Limb (tissue), 2 donors: ENCODE results near the gene PLSCR5.

Source experiments
- DNase-seq, 2 donors: peaks; one replicate each; pipeline ENCODE4 v3.0.0-alpha.2; 2016; ENCODE audit errors: extremely low spot score in 2 of 2

Gene PLSCR5

DNA sequence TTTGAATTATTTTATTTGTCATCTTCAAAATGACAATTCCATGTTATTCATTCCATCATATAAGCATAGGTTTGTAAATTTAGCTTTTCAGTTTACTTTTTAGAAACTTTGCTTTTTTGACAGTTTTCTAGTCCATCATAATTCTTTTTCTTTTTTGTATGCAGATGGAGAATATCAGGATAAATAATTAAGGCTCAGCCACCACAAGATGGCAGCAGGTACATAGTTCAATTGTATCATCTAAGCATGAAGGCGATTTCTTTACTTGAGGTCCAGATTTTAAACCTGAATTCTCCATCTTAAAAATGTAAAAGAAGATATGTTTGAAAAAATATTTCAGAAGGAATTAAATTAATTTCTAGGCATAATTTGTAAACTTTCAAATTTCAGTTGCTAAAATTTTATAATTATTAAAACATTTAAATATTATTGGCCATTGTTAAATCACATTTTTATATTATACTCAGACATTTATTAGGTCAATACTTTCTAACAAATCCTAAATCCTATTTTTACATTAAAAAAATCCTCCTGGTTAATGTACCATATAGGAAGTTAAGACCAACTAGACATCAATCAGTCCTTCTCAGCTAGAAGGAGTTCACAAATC is 15.1 kb downstream of the PLSCR5 start:
- DNase-seq, result peak; percentile 35 to 66

DNA sequence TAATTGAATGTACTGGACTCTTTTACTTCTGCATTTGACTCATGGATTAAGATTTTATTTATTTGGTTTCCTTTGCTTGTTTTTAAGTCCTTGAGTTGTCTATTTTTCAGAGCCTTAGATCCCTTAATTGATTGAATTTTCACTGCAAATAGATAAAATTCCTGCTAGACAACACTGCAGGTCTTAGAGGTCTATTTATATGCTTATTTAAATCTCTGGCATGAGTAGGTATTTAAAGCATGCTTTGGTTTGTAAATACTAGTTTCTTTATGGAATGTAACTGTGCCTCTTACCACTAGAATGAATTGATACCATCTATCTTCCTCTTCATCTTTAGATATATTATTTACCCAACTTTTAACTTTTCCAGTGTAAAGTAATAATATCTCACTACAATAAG is 20.0 kb downstream of the PLSCR5 start:
- DNase-seq, result no peak

DNA sequence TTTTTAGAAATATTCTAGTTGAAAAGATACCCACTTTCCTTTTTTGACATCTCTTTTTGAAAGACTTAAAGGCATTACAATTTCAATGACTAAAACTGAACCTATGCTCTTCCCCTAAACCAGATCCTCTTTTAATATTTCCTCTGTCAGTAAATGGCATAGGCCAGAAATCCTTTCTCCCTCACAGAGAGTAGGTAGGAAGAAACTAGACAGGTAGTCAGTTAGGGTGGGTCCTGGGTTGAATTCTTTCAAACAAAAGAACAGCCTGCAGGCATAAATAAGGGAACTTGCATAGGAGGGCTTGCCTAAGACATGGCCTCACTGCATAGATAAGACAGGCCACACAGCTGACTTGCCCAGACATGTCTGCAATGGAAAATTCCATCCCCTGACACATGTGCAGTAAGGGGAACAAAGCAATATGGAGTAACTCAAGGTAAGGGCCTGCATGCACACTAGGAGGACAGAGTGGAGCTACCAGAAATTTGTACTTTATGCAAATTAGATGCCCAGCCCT is 23.1 kb downstream of the PLSCR5 start:
- DNase-seq, result no peak

DNA sequence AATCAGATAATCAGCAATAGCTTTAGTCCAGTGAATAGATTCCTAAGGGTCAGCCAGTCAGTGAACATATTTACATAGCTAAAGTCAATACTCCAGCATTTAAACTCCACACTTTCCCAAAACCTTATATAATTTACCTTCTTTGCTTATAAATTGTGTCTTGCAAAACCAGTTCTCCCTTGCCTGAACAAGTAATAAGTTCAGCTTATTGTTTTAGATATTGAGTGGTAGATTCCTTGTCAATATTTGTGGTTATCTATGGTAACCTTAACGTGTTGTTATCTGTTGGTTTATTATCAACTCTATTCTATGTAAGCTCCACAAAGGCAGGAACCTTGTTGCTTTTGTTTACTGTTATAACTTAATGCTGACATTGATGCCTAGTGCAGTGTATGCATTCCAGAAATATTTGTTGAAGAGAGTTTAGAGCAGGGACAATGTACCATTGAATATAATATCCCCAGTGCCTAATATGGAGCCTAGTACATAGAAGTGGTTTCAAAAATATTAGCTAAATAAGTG is 24.0 kb downstream of the PLSCR5 start:
- no peak for DNase-seq

DNA sequence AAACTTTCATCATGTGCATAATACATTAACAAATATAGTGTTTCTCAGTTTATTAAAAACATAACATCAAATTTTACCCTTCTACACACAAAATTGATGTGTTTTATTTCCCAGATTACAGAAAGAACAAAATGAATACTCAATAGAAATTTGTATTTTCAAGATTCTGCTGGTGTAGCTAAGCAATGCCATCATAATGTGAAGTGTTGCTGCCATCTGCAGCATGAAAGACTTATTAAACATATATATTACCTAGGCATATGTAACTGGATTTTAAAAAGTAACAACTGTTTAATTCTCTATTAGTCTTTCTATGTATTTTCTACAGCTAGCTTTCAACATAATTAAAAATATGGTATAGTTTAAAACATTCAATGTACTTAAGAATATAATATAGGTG is 27.5 kb downstream of the PLSCR5 start:
- DNase-seq, result peak in 1 of 2 donors; percentile 68

DNA sequence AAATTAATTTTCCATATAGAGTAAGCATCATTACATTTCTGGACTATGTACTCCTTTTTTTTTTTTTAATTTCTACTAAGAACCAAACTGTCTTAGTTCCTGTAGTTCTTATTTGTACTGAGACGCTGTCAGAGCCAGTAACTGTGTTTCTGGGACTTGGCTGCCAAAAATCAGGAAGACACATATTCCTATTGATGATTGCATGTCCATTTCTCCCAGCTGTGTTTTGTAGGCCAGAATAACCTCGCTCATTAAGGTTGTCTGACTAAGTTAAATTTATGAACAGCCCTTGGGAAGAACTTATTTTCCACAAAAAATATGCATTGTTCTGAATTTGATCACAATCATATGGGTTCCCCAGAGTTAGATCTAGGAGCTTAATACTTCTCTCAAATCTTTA is 29.5 kb downstream of the PLSCR5 start:
- no peak for DNase-seq

DNA sequence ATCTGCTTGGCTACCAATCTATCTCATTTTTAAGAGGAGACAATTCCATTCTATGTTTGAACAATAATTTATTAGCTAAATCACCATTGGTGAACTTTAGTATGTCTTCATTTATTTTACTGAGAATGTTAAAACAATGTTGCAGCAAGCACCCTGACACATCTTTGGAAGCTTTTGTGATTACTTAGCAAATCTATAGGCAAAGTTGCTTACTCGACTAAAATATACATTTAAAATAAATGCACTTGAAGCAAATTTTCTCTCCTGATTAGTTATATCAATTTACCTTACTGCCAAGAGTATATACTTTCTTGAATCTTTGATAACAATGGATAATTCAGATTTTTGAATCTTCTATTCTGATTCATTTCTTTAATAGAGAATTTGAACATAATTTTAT is 31.0 kb downstream of the PLSCR5 start:
- no peak for DNase-seq

DNA sequence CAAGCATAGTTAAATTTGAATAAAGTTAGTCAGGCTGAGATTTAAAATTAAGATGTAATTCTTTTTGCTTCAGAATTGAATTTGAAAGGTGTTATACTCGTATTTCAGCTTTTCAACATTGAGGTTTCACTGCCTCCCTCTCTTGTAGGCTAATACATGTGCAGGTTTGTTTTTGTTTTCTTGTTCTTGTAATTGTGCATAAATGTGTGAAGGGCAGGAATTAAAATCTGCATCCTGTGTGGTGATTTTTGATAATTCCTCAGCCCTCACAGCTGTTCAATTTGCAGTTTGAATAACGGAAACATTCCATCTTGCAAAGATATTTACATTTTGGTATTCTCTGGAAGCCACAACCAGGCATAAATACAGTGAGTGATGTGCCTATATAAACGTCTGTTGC is 35.8 kb downstream of the PLSCR5 start:
- DNase-seq, result no peak

DNA sequence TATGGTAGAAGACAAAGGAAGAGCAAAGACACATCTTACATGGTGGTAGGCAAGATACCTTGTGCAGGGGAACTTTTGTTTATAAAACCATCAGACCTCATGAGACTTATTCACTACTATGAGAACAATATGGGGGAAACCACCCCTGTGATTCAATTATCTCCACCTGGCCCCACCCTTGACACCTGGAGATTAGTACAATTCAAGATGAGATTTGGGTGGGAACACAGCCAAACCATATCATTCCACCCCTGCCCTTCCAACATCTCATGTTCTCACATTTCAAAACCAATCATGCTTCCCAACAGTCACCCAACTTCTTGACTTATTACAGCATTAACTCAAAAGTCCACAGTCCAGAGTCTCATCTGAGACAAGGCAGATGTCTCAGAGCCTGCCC is 39.0 kb downstream of the PLSCR5 start:
- no peak for DNase-seq

DNA sequence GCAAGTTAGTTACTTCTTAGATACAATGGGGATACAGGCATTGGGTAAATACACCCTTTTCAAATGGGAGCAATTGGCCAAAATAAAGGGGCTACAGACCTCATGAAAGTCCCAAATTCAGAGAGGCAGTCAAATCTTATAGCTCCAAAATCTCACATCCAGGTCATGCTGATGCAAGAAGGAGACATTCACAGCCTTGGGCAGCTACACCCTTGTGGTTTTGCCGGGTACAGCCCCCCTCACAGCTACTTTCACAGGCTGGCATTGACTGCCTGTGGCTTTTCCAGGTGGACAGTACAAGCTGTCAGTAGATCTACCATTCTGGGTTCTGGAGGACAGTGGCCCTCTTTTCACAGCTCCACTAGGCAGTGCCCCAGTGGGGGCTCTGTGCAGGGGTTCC is 43.3 kb downstream of the PLSCR5 start:
- no peak for DNase-seq

DNA sequence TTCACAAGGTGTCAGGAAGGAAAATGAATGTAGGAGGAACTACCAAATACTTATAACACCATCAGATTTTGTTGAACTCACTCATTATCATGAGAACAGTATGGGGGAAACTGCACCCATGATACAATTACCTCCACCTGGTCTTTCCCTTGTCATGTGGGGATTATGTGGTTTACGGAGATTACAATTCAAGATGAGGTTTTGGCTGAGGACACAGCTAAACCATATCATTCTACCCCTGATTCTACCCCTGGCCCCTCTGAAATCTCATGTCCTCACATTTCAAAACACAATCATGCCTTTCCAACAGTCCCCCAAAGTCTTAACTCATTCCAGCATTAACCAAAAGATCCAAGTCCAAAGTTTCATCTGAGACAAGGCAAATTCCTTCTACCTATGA is 43.7 kb downstream of the PLSCR5 start:
- DNase-seq, result no peak

DNA sequence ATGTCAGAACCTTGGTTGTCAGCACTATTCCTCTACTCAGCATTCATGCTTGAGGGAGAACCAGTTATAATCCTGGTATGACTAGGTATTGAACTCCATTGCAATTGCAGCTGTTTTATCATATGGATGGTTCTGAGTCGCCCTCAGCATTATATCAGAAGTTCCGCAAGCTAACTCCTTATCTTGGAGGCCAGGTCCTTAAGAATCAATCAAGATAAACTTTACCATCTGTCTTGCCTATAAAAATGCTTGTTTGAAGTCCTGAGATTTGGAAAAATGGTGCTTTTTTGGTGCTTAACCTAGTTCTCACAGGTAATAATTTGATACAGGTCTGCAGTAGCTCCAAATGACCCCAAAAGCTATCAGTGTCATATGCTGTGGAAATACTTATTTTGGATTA is 44.5 kb downstream of the PLSCR5 start:
- DNase-seq, result no peak

DNA sequence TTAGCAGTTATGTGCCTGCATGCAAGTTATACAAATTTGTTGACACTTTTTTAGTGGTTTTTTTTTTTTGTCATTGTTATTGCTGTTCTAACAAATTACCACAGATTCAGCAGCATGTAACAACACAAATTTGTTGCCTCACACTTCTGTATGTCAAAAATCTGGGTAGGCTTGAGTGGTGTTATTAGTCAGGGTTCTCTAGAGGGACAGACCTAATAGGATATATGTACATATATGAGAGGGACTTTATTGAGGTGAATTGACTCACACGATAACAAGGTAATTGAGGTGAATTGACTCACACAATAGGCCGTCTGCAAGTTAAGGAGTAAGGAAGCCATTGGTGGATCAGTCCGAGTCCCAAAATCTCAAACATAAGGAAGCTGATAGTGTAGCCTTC is 45.8 kb downstream of the PLSCR5 start:
- no peak for DNase-seq

DNA sequence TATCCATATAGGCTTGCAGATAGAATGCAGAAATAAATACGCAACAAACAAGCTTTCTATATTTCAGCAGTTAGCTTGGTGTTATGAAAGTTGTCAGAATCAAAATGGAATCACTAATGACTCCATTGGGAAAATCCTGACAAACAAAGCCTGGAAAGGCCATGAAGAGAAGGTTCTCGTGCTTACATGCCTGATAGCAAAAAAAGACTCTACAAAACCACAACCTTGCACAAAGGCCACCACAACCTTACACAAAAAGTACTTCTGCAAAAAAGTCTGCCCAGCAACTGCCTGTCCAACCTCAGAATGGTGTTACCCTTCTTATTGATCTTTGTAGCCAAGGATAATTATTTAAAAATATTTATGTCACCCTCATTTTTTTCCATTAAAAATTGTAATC is 46.4 kb downstream of the PLSCR5 start:
- DNase-seq, result no peak

DNA sequence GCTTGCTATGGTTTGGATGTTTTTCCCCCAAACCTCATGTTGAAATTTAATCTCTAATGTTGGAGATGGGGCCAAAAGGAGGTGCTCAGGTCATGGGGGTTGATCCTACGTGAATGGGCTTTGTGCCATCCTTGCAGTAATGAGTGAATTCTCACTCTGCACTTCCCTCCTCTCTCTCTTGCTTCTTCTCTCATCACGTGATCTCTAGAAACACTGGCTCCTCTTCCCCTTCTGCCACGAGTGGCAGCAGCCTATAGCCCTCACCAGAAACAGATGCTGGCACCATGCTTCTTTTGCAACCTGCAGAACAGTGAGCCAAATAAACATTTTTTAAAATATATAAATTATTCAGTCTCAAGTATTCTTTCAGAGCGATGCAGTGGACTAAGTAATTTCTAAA is 47.4 kb downstream of the PLSCR5 start:
- no peak for DNase-seq

DNA sequence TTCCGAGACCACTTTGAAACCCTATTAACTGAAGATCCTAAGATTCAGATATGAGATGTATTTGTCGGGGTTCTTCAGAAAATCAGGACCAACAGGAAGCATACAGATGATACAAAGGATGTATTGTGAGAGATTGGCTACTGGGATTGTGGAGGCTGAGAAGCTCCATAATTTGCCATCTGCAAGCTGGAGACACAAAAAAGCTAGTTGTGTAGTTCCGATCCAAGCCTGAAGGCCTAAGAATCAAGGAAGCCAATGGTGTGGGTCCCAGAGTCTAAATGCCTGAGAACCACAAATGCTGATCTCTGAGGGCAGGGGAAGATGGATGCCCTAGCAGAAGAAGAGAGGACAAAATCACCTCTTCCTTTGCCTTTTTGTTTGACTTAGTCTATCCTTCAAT is 49.8 kb downstream of the PLSCR5 start:
- no peak for DNase-seq

DNA sequence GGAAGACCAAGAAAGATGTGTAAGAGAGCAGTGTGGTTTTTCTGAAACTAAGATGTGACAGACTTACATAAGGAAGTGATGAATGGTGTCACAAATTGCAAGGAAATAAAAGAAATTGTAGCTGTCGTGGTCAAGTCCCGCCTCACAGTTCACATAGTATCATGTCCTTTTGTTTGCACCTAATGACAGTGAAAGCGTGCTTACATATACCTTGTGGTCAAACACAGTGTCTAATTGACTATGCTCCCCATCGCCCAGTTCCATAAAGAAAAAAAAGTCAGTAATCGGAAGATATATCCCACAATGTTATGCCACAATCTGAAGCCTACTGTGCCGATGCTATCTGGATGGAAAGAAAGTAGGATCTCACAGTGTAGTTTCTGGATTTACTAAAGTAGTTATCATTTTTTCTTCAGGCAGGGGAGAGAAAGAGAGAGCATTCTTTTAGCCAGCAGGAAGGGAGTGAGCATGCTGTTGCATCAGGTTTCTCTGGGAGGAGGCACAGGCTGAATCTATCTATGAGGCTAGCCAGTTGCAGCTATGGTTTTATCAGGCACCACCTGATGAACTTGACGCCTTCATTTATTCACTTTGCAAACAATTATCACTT is 50.9 kb downstream of the PLSCR5 start:
- DNase-seq, result no peak

DNA sequence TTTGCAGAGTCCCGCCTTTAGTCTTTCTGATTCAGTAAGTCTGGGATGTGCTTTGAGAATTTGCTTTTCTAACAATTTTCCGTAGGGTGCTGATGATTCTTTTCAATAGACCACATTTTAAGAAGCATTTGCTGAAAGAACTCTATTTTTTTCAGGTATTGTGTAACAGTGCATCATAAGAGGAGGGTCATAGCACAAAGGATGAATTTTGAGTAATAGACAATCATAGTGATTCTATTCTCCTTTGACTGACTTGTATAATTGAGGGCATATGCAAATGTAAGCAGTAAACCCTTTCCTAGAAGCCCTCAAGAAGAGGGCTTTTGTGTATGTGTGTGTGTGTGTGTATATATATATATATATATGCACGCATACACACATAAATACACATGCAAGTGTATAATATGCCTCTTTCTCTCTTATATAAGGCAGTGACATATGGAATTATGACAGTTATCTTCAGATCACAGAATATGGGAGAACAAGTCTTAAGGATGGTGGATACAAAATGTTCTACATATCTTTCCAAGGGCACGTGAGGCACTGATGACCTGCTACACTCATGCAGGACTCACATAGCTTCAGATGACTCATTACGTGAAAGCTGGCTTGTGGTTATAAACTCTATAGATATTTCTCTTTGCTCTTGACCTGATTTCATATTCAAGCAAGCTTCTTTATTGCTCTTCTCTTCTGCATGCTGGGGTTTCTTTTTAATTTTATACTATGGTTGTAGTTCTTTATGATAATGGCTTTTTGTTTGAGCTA is 54.2 kb downstream of the PLSCR5 start:
- no peak for DNase-seq

DNA sequence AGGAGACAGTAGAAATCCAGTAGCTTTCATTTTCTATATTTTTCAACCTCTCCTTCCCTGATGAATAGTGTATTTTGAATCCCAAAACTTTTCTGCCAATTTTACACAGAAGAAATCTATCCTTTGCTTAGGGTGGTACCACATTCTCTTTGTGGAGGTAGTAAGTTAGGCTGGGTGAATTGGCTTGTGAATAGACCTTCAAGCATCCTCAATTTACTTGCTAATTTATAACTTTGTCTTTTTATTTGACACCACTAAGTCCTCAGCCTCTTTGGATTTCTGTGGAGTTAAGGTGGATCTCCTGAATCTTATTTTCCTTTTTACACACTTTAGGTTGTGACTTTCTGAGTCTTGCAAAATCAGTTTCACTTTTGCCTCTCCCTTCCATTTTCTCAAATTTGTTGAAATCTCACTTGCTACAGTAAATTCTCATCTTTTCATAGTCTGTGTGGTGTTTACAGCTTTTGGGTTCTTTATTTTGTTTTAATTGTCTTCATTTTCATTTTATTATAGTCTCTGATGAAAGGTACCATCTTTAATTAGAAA is 55.0 kb downstream of the PLSCR5 start:
- no peak for DNase-seq

DNA sequence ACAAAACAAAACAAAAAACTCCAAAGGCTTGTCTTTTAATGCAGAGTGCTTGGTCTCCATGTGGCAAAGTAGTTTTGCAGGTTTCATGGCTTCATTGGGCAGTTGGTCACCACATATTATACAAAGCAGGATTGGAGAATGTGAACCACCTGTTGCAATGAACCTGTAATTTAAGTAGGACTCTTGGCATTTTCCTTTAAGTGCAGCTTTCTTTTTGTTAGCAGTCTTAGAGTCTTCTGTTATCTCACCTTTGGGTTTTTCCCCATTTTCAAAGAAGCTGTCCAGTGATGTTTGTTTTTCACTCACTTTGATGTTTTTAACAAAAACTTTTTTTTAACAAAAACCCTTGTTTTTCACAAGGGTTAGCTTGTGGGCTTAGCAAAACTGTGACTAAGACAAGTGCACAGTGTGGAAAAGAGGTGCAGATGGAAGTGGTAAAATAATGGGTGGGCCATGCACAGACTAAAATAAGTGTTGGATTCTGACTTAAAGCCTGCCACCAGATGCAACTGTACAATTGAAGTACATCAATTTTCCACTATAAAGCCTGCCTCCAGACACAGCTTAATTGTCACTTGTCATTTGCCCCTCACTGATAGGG is 57.8 kb downstream of the PLSCR5 start:
- DNase-seq, result no peak

DNA sequence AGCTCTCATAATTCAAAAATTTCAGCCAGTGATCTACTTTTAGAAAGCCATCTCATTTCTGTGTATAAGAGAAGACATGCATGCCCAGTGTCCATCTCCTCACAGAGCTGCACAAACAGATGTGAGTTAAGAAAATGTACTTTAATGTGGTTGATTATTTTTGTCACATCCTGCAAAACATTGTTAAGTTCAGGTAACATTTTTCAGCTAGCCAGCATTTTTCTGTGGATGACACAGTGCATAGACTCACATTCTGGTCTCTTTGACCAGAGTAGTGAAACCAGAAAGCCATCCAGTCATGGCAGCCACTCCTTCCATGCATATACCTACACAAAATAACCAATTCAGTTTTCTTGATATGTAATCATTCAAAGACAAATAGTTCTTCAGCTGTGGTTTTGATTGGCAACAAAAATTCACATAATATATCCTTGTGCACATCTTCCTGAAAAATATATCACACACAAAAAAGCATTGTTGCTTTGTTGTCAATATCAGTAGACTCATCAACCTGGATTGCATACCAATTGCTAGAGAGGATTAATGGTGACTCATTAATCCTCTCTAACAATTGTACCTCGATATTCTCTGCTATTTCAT is 58.7 kb downstream of the PLSCR5 start:
- DNase-seq, result no peak
